Superior temporal gyrus (tissue), 1 donor: Measurements from ENCODE around the gene PEX10.

ENCODE experiments used
- DNase-seq: peaks from one replicate; pipeline ENCODE4 v3.0.0-alpha.2; 2016; ENCODE audit errors: extremely low spot score

Gene PEX10

DNA sequence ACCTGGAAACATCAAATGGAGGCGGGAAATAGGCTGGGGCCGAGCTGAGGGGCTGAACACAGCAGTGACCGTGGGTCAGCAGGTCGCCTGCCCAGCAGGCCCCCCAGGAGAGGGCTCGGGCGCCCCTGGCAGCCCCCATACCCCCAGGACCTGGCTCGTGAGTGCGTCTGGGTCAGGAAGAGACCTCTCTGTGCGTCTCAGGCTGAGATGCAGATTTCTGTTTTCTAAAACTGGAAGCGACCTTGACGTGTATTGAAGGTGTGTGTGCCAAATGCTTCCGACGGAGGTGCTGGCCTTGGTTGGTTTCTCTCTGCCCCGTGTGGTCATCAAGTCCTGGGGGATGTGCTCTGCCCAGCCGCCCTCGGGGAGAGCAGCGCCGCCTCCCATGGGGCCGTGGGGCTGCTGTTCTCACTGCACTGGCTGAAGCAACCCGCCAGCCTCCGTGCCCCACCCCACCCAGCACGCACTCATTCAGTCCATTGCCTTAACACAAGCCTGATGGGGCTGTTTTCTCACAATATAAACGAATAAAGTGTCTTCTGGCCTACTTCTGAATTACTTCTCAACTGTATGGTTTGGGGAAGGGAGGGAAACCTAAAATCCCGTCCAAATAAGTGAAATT lies 7.4 kb downstream of the PEX10 start:
- DNase-seq = no peak

DNA sequence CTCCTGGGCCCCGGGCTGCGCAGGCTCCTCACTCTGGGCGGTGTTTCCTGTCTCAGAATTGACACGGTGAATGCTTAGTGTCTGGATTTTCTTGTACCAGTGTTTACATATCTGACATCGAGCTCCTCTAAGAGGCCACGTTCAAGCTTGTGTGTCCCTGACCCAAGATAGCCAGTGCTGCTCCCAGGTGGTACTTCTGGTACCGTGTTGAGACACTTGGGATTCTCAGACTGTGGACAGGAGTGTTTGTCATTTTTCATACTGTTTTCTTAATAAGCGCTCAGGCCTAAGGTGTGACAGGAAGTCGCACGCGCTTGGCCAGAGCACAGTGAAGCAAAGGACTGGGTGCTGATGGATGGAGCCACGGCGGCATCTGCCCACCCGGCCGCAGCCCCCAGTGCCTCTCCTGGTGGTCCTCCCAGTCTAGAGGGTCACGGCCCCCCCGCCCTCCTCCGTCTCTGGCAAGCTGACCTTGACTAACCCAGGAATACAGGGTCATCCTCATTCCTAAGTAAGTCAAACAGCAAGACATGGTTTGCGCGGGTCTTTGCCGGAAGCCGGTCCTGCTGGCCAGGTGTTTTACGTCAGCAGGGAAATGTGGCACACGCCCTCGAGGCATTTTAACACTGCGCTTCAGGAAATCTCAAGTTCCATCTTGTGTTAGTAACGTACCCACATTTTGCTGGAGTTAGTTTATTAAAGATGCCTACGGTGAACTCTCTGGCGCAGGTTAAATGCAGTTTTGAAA lies 8.0 kb downstream of the PEX10 start:
- no peak for DNase-seq

DNA sequence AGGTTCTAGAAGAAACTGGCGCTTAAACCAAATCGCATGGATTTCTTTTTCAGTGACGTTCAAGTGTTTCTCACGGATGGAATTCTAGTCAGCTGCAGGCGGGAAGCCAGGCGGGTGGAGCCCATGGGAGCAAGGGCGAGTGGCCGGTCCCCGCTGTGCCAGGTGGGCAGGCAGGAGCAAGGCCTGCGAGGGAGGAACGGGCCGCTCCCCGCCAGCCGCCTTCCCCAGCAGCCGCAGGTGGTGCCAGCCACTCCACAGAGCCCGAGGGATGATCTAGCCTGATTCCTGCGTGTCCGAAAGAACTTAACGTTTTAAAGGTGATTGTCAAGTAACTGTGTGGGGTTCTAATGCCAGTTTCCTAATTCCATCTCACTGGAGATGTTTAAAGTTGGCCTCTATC lies 9.1 kb downstream of the PEX10 start:
- no peak for DNase-seq

DNA sequence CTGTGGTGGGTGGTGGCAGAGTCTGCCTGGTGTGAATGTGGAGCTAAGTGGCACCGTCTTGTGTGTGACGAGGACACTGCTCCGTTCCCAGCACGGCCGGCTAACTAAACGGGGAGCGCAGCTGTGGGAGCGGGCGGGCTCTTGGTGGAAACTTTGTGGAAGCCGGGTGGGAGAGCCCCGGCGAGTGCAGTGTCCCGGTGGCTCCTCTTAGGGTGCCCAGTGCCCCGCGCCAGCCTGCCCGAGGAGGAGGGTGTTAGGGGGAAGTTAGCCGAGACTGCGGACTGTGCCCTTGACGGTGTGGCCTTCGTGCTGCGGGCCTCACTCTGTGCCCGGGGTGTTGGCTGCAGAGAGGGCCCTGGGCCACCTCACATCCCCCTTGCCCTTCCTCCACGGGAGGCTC lies 9.9 kb downstream of the PEX10 start:
- DNase-seq = no peak

DNA sequence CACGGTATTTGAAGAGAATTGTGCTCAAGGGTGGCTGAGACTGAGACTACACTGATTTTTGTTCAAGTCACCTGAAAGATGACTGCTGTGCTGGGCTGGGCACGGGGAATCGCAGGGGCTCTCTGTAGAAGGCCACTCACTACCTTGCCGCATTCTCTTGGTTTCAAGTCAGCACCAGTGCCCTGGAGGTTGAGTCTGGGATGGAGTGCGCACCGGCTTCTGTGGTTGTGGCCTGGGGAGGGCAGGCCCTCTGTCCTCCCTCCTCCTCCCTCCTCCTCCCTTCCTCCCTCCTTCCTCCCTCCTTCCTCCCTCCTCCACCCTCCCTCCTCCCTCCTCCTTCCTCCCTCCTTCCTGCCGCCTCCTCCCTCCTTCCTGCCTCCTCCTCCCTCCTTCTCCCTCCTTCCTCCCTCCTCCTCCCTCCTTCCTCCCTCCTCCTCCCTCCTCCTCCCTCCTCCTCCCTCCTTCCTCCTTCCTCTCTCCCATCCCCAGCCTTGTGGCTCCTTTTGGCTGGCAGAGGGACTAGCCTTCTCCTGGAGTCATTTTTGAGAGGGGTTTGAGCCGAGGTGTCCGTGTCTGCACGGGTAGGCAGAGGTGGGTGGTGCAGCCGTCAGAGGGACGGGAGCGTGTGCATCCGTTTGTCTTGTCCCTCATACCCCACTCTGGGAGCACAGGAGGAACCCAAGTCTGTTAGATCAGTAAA lies 11.3 kb downstream of the PEX10 start:
- no peak for DNase-seq

DNA sequence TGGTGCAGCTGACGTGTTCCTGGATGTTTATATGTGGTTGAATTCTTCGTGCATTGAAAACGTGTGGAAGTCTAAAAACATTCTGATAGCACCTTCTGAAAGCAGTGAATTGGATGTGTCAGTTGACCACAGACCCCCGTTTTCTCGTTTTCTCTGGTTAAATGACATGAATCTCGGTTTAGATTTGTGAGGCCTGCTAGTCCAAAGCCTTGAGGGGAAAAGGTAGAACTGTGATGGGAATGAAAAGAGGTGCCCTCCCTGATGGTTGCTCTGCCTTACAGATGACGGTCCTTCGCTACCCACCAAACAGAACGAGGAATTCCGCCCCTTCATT lies 11.8 kb downstream of the PEX10 start:
- DNase-seq = no peak

DNA sequence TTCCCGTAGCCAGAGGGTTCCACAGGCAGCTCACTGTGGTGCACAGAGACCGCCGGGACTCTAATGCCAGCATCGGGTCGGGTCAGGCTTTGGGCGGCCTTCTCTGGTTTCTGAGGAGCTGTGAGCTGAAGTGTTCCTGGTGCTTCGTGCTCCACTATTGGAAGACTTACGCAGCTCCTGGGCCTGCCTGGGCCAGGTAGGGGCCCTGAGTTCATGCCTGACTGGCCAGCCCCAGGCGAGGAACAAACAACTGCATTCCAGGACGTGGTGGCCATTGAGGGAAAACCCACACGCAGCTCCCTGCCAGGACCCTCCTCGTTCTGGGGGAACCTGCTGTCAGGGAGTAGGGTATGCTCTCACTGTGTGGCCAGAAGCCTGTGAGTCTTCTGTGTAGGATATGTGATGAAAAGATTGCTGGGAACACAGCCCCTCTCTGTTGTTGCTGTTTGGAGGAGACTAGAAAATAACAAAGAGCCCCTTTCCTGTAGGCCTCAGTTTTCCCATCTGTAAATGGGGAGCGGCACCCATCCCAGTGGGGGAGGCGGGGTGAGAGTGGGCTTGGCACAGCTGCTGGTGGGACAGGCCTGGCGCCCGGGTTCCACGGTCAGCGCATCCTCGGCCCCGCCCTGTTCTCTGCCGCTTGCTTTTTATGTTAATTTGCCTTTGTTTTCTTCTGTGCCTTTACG lies 12.3 kb downstream of the PEX10 start:
- no peak for DNase-seq

DNA sequence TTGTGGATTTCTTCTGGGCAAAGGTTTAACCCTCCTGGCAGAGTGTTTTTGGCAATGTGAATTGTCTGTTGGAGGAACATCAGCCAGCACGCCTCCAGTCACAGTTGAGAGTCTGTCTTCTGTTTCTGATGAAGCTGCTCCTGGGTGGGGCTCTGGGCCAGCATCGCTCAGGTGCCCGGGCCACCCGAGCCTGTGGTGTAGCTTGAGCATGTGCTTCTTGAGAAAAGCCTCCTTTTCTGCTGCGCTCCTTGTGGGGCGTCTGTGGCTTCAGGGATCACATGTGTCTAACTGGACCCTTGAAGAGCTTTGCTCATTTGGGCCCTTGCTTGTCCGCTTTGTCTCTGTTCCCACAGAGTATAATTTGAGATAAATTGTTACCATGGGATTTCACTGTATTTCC lies 13.5 kb downstream of the PEX10 start:
- DNase-seq = no peak

DNA sequence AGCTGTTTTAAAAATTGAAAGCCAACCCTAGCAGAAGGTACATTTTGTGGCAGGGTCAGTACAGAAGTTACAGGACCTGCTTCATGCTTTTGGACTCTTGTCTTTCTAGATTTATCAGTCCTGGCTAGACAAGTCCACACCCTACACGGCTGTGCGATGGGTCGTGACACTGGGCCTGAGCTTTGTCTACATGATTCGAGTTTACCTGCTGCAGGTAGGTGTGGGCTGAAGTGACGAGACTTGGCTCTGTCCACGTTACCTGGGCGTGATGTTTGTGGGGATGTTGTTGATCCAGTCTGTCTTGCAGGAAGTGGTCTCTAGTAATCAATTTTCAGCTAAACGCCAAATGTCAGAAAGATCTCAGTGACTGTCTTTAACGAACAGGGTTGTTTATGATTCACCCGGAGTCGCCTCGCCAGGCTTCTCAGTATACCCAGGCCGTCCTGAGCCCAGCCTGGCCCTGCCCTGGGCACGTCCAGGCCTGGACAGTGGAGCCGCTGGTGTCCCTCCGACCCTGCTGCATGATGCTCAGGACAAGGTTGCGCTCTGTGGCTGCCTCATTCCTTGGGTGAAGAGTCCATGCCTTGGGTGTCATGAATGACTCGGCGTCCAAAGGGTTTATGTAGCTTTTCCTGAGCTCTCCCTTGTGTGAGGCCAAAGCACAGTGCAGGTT lies 15.2 kb downstream of the PEX10 start:
- no peak for DNase-seq

DNA sequence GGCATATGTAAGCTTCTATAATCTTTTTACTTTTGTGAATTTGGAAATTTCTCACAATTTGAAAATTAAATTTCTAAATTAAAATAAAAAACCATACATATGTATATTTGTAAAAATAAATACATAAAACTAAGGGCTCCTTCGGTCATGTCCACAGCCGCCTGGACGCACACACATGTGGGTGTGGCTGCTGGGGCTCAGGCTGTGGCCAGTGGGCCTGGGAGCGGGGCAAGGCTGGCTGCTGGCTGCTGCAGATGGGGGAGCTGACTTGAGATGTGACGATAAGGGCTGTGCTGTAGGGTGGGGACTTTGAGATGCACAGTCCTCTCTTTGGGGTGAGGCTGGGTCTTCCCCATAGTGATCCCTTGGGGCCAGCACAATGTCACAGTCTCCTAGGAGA lies 15.9 kb downstream of the PEX10 start:
- DNase-seq = no peak

DNA sequence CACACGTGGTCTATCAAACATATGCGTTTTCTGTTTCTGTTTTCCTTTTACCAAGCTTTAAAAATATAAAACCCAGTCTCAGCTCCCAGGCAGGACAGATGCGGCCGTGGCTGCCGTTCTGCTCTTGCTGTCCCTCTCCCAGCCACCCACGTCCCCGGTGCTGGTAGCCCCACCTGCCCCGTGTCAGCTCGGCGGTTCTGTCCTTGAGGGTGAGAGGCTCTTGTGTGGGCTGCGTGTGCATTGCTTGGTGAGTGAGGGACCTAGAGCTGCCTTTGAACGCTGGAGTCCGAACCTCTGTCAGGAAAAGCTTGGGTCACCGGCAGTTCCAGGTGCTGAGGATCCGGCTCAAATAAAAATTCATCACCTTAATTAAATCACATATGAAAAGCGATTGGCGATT lies 16.3 kb downstream of the PEX10 start:
- no peak for DNase-seq

DNA sequence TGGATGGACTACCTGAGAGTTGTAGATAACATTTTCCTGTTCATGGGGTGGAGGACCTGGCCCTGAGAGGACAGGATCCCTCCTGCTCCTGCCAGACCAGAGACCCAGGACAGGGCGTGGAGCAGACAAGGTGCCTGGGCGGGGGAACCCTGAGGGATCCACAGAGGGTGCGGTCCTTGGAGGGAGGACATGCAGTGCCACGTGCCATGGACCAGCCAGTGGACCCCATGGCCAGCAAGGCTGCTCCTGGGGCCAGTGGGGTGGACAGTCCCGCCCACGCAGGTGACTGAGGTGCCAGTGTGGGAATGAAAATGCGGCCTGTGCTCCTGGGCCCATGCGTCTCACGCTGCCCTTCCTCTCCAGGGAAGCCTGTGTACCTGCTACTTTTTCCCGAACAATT lies 17.1 kb downstream of the PEX10 start:
- DNase-seq = no peak

DNA sequence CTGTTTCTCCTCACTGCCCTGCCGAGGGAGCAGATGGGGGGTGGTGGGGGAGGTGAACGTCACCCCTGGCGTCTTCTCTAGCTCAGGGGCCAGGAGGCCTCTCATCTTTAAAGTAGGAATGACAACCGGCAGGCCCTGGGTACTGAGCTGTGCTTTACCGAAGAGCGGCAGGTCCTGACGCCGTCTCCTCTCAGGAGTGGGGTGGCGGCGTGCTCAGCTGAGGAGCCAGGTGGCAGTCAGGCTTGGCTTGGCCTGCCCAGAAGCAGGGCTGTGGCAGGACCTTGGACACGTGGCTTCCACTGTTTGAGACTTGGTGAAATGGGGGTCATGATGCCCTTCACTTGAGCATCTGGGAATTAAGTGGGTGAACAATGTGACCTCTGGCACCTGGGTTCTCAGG lies 17.6 kb downstream of the PEX10 start:
- no peak for DNase-seq

DNA sequence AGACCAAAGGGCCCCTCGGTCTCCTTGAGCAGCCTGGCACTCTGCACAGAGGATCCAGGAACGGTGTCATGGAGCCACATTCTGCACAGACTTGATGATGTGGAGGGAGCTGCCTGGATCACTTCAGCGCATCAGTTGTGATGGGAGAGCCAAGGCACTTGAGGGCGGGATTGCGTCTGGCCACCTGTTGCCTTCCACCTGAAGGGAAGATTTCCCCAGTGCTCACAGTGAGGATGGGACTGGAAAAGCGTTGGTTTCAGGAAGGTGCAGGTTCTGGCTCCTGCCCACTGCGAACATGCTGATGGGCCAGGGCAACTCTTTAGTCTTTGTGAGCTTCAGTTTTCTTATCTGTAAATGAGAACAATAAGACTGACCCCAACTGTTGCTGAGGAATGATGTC lies 18.1 kb downstream of the PEX10 start:
- DNase-seq = no peak

DNA sequence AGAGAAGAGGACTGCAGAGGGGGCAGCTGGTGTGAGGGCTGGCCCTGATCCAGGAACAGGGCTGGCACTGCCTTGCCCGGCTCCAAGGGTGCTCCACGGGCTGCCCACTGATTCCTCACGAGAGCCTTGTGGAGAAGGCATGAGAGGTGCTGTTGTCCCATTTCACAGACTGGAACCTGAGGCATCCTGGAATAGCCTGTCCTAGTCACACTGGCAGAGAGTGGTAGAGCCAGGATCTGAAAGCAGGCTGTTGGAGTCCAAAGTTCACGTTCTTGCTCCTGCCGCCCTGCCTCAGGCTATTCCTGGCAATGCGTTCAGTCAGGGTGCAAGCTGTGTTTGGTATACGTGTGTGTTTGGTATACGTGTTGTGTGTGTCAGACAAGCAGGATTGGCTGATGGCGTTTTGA lies 18.9 kb downstream of the PEX10 start:
- DNase-seq = no peak

DNA sequence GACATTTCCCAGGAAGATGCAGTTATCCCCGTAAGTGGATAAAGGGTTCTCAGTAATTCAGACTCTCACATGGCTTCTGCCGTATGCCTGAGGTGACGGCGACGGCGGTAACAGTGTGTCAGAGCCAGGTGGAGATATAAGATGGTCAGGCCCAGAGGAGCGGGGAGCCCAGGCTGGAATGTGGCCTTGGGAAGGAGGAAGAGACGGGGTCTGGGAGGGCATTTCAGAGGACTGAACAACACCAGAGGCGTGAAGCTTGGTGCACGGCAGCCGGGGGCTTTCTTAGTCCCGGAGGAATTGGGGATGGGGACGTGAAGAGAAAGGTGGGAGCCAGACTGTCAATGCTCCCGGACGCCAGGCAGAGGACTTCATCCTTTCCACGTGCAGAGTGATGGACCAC lies 19.7 kb downstream of the PEX10 start:
- DNase-seq = no peak

DNA sequence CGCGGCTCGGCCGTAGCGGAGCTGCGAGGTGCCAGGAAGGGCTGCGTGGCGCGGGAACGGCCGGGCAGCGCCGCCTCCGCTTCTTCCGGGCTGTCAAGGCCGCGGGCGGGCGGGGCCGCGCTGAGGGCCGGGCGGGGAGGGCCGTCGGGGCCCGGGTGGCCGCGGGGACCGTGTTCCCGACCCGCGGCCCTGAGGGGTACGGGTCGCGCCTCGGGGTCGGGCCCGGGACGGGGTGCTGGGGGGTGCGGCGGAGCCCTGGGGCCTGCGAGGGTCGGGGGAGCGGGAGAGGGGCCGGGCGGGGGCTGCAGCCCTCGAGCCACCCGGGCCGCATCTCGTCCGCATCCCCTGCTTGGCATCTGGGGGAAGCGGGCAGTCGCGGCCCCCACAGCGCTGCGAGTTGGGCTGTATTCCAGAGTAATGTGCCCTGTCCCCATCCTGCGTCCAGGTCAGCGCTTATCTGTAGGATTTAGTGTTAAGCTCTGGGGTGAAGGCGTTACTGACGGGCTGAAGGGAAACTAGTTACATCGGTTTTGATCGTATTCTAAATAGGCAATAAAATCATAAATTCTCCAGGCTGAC lies 20.3 kb downstream of the PEX10 start:
- DNase-seq = no peak

DNA sequence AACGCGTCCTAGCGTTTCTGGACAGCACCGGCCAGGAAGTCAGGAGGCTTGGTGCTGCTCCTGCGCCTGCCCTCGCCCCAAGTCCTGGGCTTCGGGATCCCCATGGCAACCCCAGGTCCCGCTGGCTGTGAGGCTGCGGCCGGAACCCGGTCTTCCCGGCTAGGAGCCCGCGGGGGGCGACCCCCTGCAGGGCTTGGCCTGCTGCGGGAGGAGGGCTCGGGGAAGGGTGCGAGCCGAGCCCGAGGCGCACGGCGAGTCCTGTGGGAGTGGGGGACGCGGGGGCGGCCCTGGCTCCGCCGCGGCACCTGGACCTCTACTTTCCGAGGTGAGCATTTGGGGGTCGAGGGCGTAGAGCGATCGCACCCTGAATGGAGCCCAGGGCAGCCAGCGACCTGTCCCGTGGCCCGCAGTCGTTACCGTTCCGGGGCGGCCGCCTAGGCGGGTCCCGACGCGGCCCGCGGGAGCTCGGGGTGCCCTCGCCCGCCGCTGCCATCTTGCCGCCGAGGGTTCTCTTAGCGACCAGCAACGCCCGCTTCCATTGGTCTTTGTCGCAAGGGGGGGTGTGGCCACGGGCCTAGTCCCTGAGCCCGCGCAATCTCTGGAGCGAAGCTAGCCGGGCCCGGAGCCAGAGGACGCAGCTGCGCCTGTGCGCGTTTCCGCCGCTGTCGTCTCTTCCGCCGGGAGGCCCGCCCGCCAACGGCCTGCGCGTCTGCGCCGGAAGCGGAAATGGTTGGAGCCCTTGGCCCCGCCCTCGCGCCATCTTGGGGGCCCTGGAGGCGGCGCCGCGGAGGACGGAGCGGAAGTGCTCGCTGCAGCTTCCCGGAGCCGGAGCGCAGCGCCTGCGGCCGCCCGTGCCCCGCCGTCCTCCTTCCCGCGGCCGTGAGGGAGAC lies 21.1 kb downstream of the PEX10 start, which contains the start of the genes MORN1 and RER1:
TSS of gene MORN1 (minus strand) at position 514 of the 890 bp plus-strand sequence. CDS start at position 493, 21 bp downstream.
TSS of gene RER1 (plus strand) at position 801 of the 890 bp plus-strand sequence. CDS start 3,950 bp downstream, outside the sequence.
- DNase-seq = peak; percentile 99

DNA sequence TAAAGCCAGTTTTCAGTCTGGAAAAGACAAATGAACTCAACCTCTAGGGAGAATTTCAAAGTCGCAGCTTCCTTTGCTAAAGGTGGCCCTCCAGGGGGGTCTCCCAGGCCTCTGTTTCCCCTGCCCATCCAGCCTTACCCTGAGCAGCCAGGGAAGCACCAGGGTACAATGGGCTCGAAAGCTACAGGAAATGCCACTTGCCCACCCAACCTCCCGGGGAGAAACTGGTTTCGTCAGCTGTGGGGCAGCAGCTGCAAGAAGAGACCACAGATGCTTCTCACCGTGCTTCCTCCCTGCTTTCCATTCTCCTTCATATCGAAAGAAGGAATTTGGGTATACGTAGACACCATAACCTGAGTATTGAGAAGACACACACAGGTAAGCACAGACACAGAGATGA lies 22.7 kb downstream of the PEX10 start:
- DNase-seq = no peak
